Hepatocyte (in vitro differentiated cells): ENCODE data around the gene PHF12. TPM values are rescaled to one million over a fixed set of nuclear protein-coding genes. Genes with fewer than 3 reads are reported as not detected.
"Not testable (repeated sequence)": the region's sequence is repeated elsewhere in the genome, so short reads cannot be mapped to it uniquely, and the experiment has no call there.

Experiments used
- DNase-seq: peaks from one replicate; pipeline ENCODE4 v3.0.0-alpha.2; 2016; ENCODE audit warnings: low spot score
- H2AFZ ChIP-seq: fragments of 200-600 bp; sonication (generic); 2 replicates; pipeline ENCODE4 v1.6.0; 2016; ENCODE audit warnings: antibody characterized with exemption, mild to moderate bottlenecking
- H3K27ac ChIP-seq: fragments of 200-600 bp; sonication (generic); 2 replicates; pipeline ENCODE4 v1.5.1; 2016; ENCODE audit warnings: mild to moderate bottlenecking
- H3K27me3 ChIP-seq: fragments of 200-600 bp; sonication (generic); 2 replicates; pipeline ENCODE4 v1.6.1; 2016
- H3K36me3 ChIP-seq: fragments of 200-600 bp; sonication (generic); replicated peaks from 2 replicates; pipeline ENCODE4 v1.5.1; 2016; ENCODE audit warnings: low read depth; ENCODE audit not compliant: insufficient read depth
- H3K4me1 ChIP-seq: fragments of 200-600 bp; sonication (generic); 2 replicates; pipeline ENCODE4 v1.5.1; 2016; ENCODE audit warnings: mild to moderate bottlenecking, moderate library complexity; ENCODE audit not compliant: insufficient read depth
- H3K4me2 ChIP-seq: fragments of 200-600 bp; sonication (generic); 2 replicates; pipeline ENCODE4 v1.6.0; 2016
- H3K4me3 ChIP-seq: fragments of 200-600 bp; sonication (generic); 2 replicates; pipeline ENCODE4 v1.5.1; 2016; ENCODE audit warnings: mild to moderate bottlenecking
- H3K79me2 ChIP-seq: fragments of 200-600 bp; sonication (generic); 2 replicates; pipeline ENCODE4 v1.6.0; 2017; ENCODE audit warnings: mild to moderate bottlenecking
- H3K9me2 ChIP-seq: fragments of 200-600 bp; sonication (generic); replicated peaks from 2 replicates; pipeline ENCODE4 v1.6.0; 2017; ENCODE audit warnings: mild to moderate bottlenecking; ENCODE audit not compliant: insufficient read depth
- H3K9me3 ChIP-seq: fragments of 200-600 bp; sonication (generic); 2 replicates; pipeline ENCODE4 v1.5.1; 2016; ENCODE audit warnings: low read depth, mild to moderate bottlenecking
- H4K20me1 ChIP-seq: fragments of 200-600 bp; sonication (generic); 2 replicates; pipeline ENCODE4 v1.6.0; 2016; ENCODE audit warnings: mild to moderate bottlenecking; ENCODE audit not compliant: insufficient read depth, poor library complexity, severe bottlenecking
- CTCF ChIP-seq: fragments of 200-600 bp; sonication (generic); IDR thresholded peaks from 2 replicates; pipeline ENCODE4 v1.5.1; 2016; ENCODE audit warnings: antibody characterized with exemption, mild to moderate bottlenecking; ENCODE audit not compliant: poor library complexity
- EZH2 ChIP-seq: fragments of 200-600 bp; sonication (generic); IDR thresholded peaks from 2 replicates; pipeline ENCODE4 v1.6.1; 2016; ENCODE audit warnings: antibody characterized with exemption, mild to moderate bottlenecking, borderline replicate concordance
- EZH2phosphoT487 ChIP-seq: fragments of 200-600 bp; sonication (generic); IDR thresholded peaks from one replicate; pipeline ENCODE4 v1.6.1; 2018; ENCODE audit warnings: antibody characterized with exemption, mild to moderate bottlenecking, low read depth, moderate library complexity; ENCODE audit not compliant: unreplicated experiment, severe bottlenecking
- WGBS: methylation state at CpG from one replicate; pipeline ENCODE4 v1.1.6; 2016; ENCODE audit warnings: low lambda C conversion rate; ENCODE audit errors: missing lambda C conversion rate; 5-methylcytosine and 5-hydroxymethylcytosine counted together
- polyA plus RNA-seq: library from polyadenylated mRNA; unstranded; fragments of >200 nt; fragmentation: Nextera tagmentation; extraction: Ambion mirVana; gene quantifications from 2 replicates; pipeline ENCODE4 v1.2.1, GENCODE V29; 2016
- total RNA-seq: library from RNA; depleted of rRNA; stranded (reverse); fragments of >200 nt; gene quantifications from 2 replicates; pipeline ENCODE4 v1.2.3, GENCODE V29; 2014

The PHF12 gene
- total and polyA plus RNA-seq, 2 experiments from 2014 or later = 12.1 to 19.0 TPM

GRCh38 chr17:28879886-28880571 lies 71.3 kb downstream of the PHF12 start:
- no peak for DNase-seq
- TF ChIP-seq CTCF = no peak
- TF ChIP-seq EZH2phosphoT487 = no peak
- no peak for TF ChIP-seq EZH2
- H2AFZ ChIP-seq = no peak overlapping the region
- no peaks in the 10 kb centered on the region for H4K20me1 ChIP-seq
- H3K4me3 ChIP-seq = no peak overlapping the region
- WGBS = 75% methylated on average over 9 of the region's 9 CpGs
- H3K4me1 ChIP-seq = no peaks in the 10 kb centered on the region
- H3K27ac ChIP-seq = no peak overlapping the region
- no peaks in the 10 kb centered on the region for H3K27me3 ChIP-seq
- H3K36me3 ChIP-seq = no peaks in the 10 kb centered on the region
- H3K79me2 ChIP-seq = no peaks in the 10 kb centered on the region
- no peaks in the 10 kb centered on the region for H3K9me3 ChIP-seq
- no peak overlapping the region for H3K4me2 ChIP-seq
- H3K9me2 ChIP-seq = no peaks in the 10 kb centered on the region

- 65% methylated on average over 4 of the region's 4 CpGs for WGBS
- no peaks in the 10 kb centered on the region for H3K9me3 ChIP-seq
- H3K27me3 ChIP-seq = no peaks in the 10 kb centered on the region
- no peak overlapping the region for H3K4me3 ChIP-seq
- no peak overlapping the region for H2AFZ ChIP-seq
- H3K4me1 ChIP-seq = no peaks in the 10 kb centered on the region
- no peaks in the 10 kb centered on the region for H3K79me2 ChIP-seq
- TF ChIP-seq CTCF (peak; percentile 50), EZH2 (no peak)
- H3K36me3 ChIP-seq = no peaks in the 10 kb centered on the region
- no peak overlapping the region for H3K27ac ChIP-seq
- H3K9me2 ChIP-seq = no peaks in the 10 kb centered on the region
- H4K20me1 ChIP-seq = no peaks in the 10 kb centered on the region
- peak; percentile 69 for DNase-seq
- no peak overlapping the region for H3K4me2 ChIP-seq
Measured at GRCh38 chr17:28878981-28879380, 72.3 kb downstream of the PHF12 start.

GRCh38 chr17:28878158-28878910 lies 73.0 kb downstream of the PHF12 start:
- Histone ChIP-seq H2AFZ (no peak overlapping the region), H3K4me3 (no peak overlapping the region), H3K27me3 (no peaks in the 10 kb centered on the region), H4K20me1 (no peaks in the 10 kb centered on the region), H3K9me2 (no peaks in the 10 kb centered on the region), H3K9me3 (no peaks in the 10 kb centered on the region), H3K36me3 (no peaks in the 10 kb centered on the region), H3K4me2 (no peak overlapping the region), H3K27ac (no peak overlapping the region), H3K4me1 (no peaks in the 10 kb centered on the region), H3K79me2 (no peaks in the 10 kb centered on the region)
- no peak for DNase-seq
- no peak for TF ChIP-seq EZH2phosphoT487
- TF ChIP-seq EZH2 = no peak
- no peak for TF ChIP-seq CTCF
- WGBS = 97% methylated on average over 2 of the region's 2 CpGs

GRCh38 chr17:28877150-28877711 lies 74.1 kb downstream of the PHF12 start:
- H3K4me3 ChIP-seq, H4K20me1 ChIP-seq, H3K9me3 ChIP-seq, H3K36me3 ChIP-seq, H3K27me3 ChIP-seq, H3K9me2 ChIP-seq, H3K4me2 ChIP-seq, H3K79me2 ChIP-seq, H3K27ac ChIP-seq, H3K4me1 ChIP-seq, H2AFZ ChIP-seq, DNase-seq: not testable (repeated sequence)
- whole genome bisulfite sequencing = 97% methylated on average over 6 of the region's 6 CpGs
